ENCODE measurements around the gene POMP. TPM values are rescaled to one million over a fixed set of nuclear protein-coding genes. Genes with fewer than 3 reads are reported as not detected.

POMP gene
- polyA plus RNA-seq, 2 of the 4 experiments (the other 2 are of a cell fraction) = 105 to 111 TPM

DNA sequence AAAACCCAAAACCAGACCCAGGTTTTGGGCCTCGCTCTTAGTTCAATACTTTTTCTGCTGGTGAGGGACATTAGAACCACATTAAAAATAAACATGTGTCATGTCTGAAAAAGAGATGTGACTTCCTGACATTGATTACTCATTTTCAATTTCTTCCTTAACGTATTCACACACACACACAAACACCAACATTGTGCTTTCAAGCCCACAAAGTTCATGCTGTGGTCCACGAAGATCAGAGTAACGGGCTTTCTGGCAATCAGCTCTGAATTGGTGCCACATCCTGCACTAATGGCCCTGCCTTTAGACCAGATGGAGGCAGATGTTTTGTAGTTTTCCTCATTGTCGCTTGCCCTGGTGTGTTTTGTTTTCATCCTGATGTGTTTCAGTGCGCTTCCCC lies 47.9 kb upstream of the POMP start (continued):
- TF ChIP-seq, protein P1, sequence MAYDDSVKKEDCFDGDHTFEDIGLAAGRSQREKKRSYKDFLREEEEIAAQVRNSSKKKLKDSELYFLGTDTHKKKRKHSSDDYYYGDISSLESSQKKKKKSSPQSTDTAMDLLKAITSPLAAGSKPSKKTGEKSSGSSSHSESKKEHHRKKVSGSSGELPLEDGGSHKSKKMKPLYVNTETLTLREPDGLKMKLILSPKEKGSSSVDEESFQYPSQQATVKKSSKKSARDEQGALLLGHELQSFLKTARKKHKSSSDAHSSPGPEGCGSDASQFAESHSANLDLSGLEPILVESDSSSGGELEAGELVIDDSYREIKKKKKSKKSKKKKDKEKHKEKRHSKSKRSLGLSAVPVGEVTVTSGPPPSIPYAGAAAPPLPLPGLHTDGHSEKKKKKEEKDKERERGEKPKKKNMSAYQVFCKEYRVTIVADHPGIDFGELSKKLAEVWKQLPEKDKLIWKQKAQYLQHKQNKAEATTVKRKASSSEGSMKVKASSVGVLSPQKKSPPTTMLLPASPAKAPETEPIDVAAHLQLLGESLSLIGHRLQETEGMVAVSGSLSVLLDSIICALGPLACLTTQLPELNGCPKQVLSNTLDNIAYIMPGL (CRISPR knock-in tag; IDR thresholded peaks at IDR 0.05; ENCODE audit: borderline replicate concordance) = no peak
- TF ChIP-seq POLR2AphosphoS2 (conservative IDR thresholded peaks at IDR 0.05; ENCODE audit: low read length) (no peak), ESRRA (IDR thresholded peaks at IDR 0.05; ENCODE audit: borderline replicate concordance, low read length) (no peak), NFE2L2 (conservative IDR thresholded peaks at IDR 0.05; ENCODE audit: low read length) (no peak), KDM1A (IDR thresholded peaks at IDR 0.05; ENCODE audit: low read depth) (no peak), ZNF302 (CRISPR knock-in tag; IDR thresholded peaks at IDR 0.05) (no peak)

- ChIA-PET CTCF (interaction anchor here (0.6 kb wide), 1 partner anchor 101 kb away, joined by 4 read pairs; no protein-coding TSS in a partner anchor), POLR2A (no interaction called here)
- no peaks in the 10 kb centered on the region for H3K4me1 ChIP-seq
- 58% methylated on average over 7 of the region's 7 CpGs for WGBS (ENCODE audit: missing lambda C conversion rate)
- H3K27ac ChIP-seq = no peak overlapping the region
- no peak overlapping the region for H3K4me2 ChIP-seq
- ATAC-seq = no peak
- H3K9me3 ChIP-seq = no peaks in the 10 kb centered on the region
- H3K4me3 ChIP-seq = no peak overlapping the region
- TF ChIP-seq CHD2 (IDR thresholded peaks at IDR 0.05; ENCODE audit: low read length, partially characterized antibody) (no peak), ZC3H11A (IDR thresholded peaks at IDR 0.05) (no peak), BCL3 (IDR thresholded peaks at IDR 0.05) (no peak), SMC3 (IDR thresholded peaks at IDR 0.05) (no peak), EHMT2 (IDR thresholded peaks at IDR 0.05; ENCODE audit: low read depth) (no peak), EHF (CRISPR knock-in tag; IDR thresholded peaks at IDR 0.05) (no peak), BHLHE40 (IDR thresholded peaks at IDR 0.05; ENCODE audit: low read depth, low read length) (no peak), SREBF2 (IDR thresholded peaks at IDR 0.05) (no peak), HOXB13 (CRISPR knock-in tag; IDR thresholded peaks at IDR 0.05; ENCODE audit: low read depth) (no peak), MAZ (IDR thresholded peaks at IDR 0.05; ENCODE audit: borderline replicate concordance, low read depth, low read length) (no peak), ZNF302 (CRISPR knock-in tag; IDR thresholded peaks at IDR 0.05) (no peak), HEYL (CRISPR knock-in tag; IDR thresholded peaks at IDR 0.05) (no peak), EP300 (IDR thresholded peaks at IDR 0.05) (no peak), CEBPB (IDR thresholded peaks at IDR 0.05) (no peak), USF2 (IDR thresholded peaks at IDR 0.05) (no peak), FOXS1 (CRISPR knock-in tag; IDR thresholded peaks at IDR 0.05) (no peak), POLR2AphosphoS2 (conservative IDR thresholded peaks at IDR 0.05; ENCODE audit: low read length) (no peak), FOSB (CRISPR knock-in tag; IDR thresholded peaks at IDR 0.05) (no peak), PHF8 (IDR thresholded peaks at IDR 0.05; ENCODE audit: borderline replicate concordance, low read depth) (no peak), HOXA7 (CRISPR knock-in tag; IDR thresholded peaks at IDR 0.05) (no peak)
- DNase-seq (ENCODE audit: low read depth in 1 of 2, low spot score in 1 of 2) = no peak
- no peak for FAIRE-seq
Observed at GRCh38 chr13:28611654-28612131, 47.2 kb upstream of the POMP start.

All from A549 (cell line).